K562 (cell line): ENCODE data around the gene ATL1. TPM values are rescaled to one million over a fixed set of nuclear protein-coding genes. Genes with fewer than 3 reads are reported as not detected.
A peak's percentile ranks its signal among the peaks of the same experiment; 100 is the strongest.

Experiments used
- ATAC-seq: fragments of 200-7000 bp; cut with Tn5 transposase; 3 replicates; pipeline ENCODE4 v1.9.1; 2020; ENCODE audit warnings: moderate library complexity
- BruUV-seq: library from RNA; stranded (reverse); fragments of 400-500 nt; replicated peaks from 2 replicates; lab custom pipeline; 2021; lab: Mats Ljungman, UMichigan
- CTCF ChIA-PET: fragments of 300-600 bp; formaldehyde crosslinking; extraction: SDS; loops from one replicate; lab custom pipeline; 2021; ENCODE audit warnings: low intra/inter-chr PET ratio; lab: Yijun Ruan, JAX
- POLR2A ChIA-PET: fragments of 300-600, 350-650 bp; sonication (Branson Sonifier 250); formaldehyde crosslinking; extraction: SDS; loops from one replicate; lab custom pipeline; 2021; ENCODE audit warnings: antibody characterized with exemption, inconsistent platforms; lab: Yijun Ruan, JAX
- DNase-seq, 4 experiments: peaks; one replicate each; pipeline versions ENCODE4 v3.0.0 to v3.0.0-alpha.2; 2011 to 2018; ENCODE audit warnings: low spot score in 3 of 4, mixed read lengths in 3 of 4; ENCODE audit errors: extremely low read depth in 1 of 4
- FAIRE-seq: peaks from 2 replicates; lab custom pipeline; 2011; peaks lifted over from hg19 to GRCh38; lab: Jason Lieb, UNC
- H2AFZ ChIP-seq: 2 replicates; pipeline ENCODE4 v1.6.0; 2011; ENCODE audit warnings: low read depth, low read length, control low read depth, inconsistent platforms
- H3K27ac ChIP-seq: fragments of 200-600 bp; 3 replicates; pipeline ENCODE4 v1.8.0; 2011; ENCODE audit warnings: low read depth, mild to moderate bottlenecking, control low read depth, inconsistent platforms, low read length, moderate library complexity, mixed read lengths; ENCODE audit errors: extremely low read depth
- H3K27me3 ChIP-seq, 2 experiments: fragments of 300-600 bp in 1 of 2; 2 replicates in 1 of 2; 3 replicates in 1 of 2; pipeline versions ENCODE4 v1.6.0 to v1.8.0; 2011; ENCODE audit warnings: inconsistent platforms in 2 of 2, low read length in 2 of 2, mild to moderate bottlenecking in 1 of 2, mixed read lengths in 1 of 2, moderate library complexity in 1 of 2; ENCODE audit not compliant: control insufficient read depth in 2 of 2, insufficient read depth in 2 of 2
- H3K36me3 ChIP-seq: fragments of 300-600 bp; 3 replicates; pipeline ENCODE4 v1.8.0; 2011; ENCODE audit warnings: mild to moderate bottlenecking, low read length, inconsistent platforms; ENCODE audit not compliant: control insufficient read depth, insufficient read depth
- H3K4me1 ChIP-seq, 2 experiments: fragments of 200-600 bp in 1 of 2; replicated peaks in 1 of 2; 2 replicates in 1 of 2; 3 replicates in 1 of 2; pipeline versions ENCODE4 v1.5.1 to v1.8.0; 2011; ENCODE audit warnings: inconsistent platforms in 2 of 2, low read length in 2 of 2, mild to moderate bottlenecking in 1 of 2, mixed read lengths in 1 of 2, moderate library complexity in 1 of 2; ENCODE audit not compliant: control insufficient read depth in 2 of 2, insufficient read depth in 2 of 2
- H3K4me2 ChIP-seq: 2 replicates; pipeline ENCODE4 v1.6.1; 2011; ENCODE audit warnings: low read length, control low read depth, inconsistent platforms, mixed read lengths; ENCODE audit not compliant: insufficient read depth
- H3K4me3 ChIP-seq: fragments of 200-600 bp; sonication (generic), shearing (Covaris generic); 2 replicates; pipeline ENCODE4 v1.5.1; 2016; ENCODE audit warnings: control low read depth, inconsistent platforms
- H3K79me2 ChIP-seq: fragments of 200-600 bp; 3 replicates; pipeline ENCODE4 v1.8.0; 2011; ENCODE audit warnings: low read length, inconsistent platforms; ENCODE audit not compliant: control insufficient read depth, insufficient read depth
- H3K9ac ChIP-seq, 2 experiments: 2 replicates each; pipeline versions ENCODE4 v1.6.0 to v1.6.1; 2011; ENCODE audit warnings: low read depth in 2 of 2, low read length in 2 of 2, control low read depth in 1 of 2, inconsistent platforms in 1 of 2, mild to moderate bottlenecking in 1 of 2, mixed read lengths in 1 of 2; ENCODE audit not compliant: insufficient read depth in 1 of 2
- H3K9me1 ChIP-seq: one replicate; pipeline ENCODE4 v1.6.0; 2011; ENCODE audit warnings: inconsistent platforms, mild to moderate bottlenecking, low read length, moderate library complexity; ENCODE audit not compliant: control insufficient read depth, insufficient read depth
- H3K9me3 ChIP-seq: replicated peaks from 2 replicates; pipeline ENCODE4 v1.5.1; 2011; ENCODE audit warnings: low read depth, low read length, inconsistent platforms; ENCODE audit not compliant: control insufficient read depth, insufficient read depth
- H4K20me1 ChIP-seq: replicated peaks from 2 replicates; pipeline ENCODE4 v1.6.1; 2011; ENCODE audit warnings: low read length, inconsistent platforms, mixed read lengths; ENCODE audit not compliant: control insufficient read depth, insufficient read depth
- DMBX1 ChIP-seq: fragments of 250-450 bp; sonication (Bioruptor Pico); IDR thresholded peaks from 2 replicates; pipeline ENCODE4 v1.8.0; 2022; ENCODE audit warnings: inconsistent platforms, mild to moderate bottlenecking, moderate library complexity, borderline replicate concordance
- HINFP ChIP-seq: fragments of 450-650 bp; conservative IDR thresholded peaks from 2 replicates; pipeline ENCODE4 v1.6.1; 2016; ENCODE audit warnings: missing genetic modification characterization, low read depth, mild to moderate bottlenecking, control low read depth, missing compliant biosample characterization
- HNRNPUL1 ChIP-seq: fragments of 200-400 bp; formaldehyde crosslinking; IDR thresholded peaks from 2 replicates; pipeline ENCODE4 v1.6.1; 2017; ENCODE audit warnings: low read length
- SAFB ChIP-seq: fragments of 200-400 bp; formaldehyde crosslinking; IDR thresholded peaks from 2 replicates; pipeline ENCODE4 v1.6.1; 2017; ENCODE audit warnings: low read depth, low read length, borderline replicate concordance
- SFPQ ChIP-seq: fragments of 200-400 bp; formaldehyde crosslinking; IDR thresholded peaks from 2 replicates; pipeline ENCODE4 v1.6.1; 2017; ENCODE audit warnings: mild to moderate bottlenecking, low read depth, low read length, moderate library complexity
- SRF ChIP-seq, 2 experiments: fragments of 250-450, 450-650 bp in 1 of 2; sonication (Bioruptor Pico) in 1 of 2; sonication (generic) in 1 of 2; formaldehyde crosslinking; IDR thresholded peaks; 2 replicates each; pipeline versions ENCODE4 v1.5.0 to v1.5.1; 2020 to 2022; ENCODE audit warnings: mild to moderate bottlenecking in 1 of 2, missing genetic modification reagents in 1 of 2
- ZFX ChIP-seq: sonication (generic); formaldehyde crosslinking; IDR thresholded peaks from 2 replicates; pipeline ENCODE4 v1.8.0; 2022; ENCODE audit warnings: mild to moderate bottlenecking, missing genetic modification reagents, moderate library complexity
- ZNF23 ChIP-seq: fragments of 250-450 bp; sonication (Bioruptor Pico); IDR thresholded peaks from 2 replicates; pipeline ENCODE4 v1.4.0; 2020; ENCODE audit warnings: mild to moderate bottlenecking
- WGBS: fragments of 100-300 bp; shearing (Covaris generic); methylation state at CpG from one replicate; pipeline ENCODE4 v1.1.6; 2016; ENCODE audit warnings: low coverage, mixed read lengths; ENCODE audit not compliant: insufficient coverage; ENCODE audit errors: missing lambda C conversion rate; 5-methylcytosine and 5-hydroxymethylcytosine counted together
- in situ Hi-C: fragments of 300-500 bp; cut with MboI; formaldehyde crosslinking; loops from 4 replicates; pipeline ENCODE4 v1.15.0; 2018; ENCODE audit warnings: inconsistent platforms, mixed read lengths
- intact Hi-C: fragments of 100-400 bp; cut with micrococcal nuclease; formaldehyde crosslinking; loops from 2 replicates; pipeline ENCODE4 v1.14.2; 2022
- polyA plus RNA-seq, 8 experiments: library from polyadenylated mRNA; depleted of rRNA in 4 of 8; stranded (reverse) in 5 of 8; unstranded in 3 of 8; fragments of >200 nt; fragmentation: Nextera tagmentation in 2 of 8; fragmentation: Illumina TruSeq in 1 of 8; extraction: Ambion mirVana in 2 of 8; extraction: Trizol in 1 of 8; gene quantifications; 2 replicates each; pipeline versions ENCODE4 v1.2.1 to v1.2.3, GENCODE V29; 2011 to 2014; ENCODE audit warnings: inconsistent platforms in 1 of 8, missing spikeins in 1 of 8
- total RNA-seq, 7 experiments: library from RNA; depleted of rRNA in 6 of 7; stranded (reverse); fragments of >200 nt in 6 of 7; fragmentation: Illumina TruSeq in 2 of 7; extraction: Trizol in 2 of 7; gene quantifications; 2 replicates each; pipeline versions ENCODE4 v1.2.1 to v1.2.3, GENCODE V29; 2011 to 2021; ENCODE audit warnings: low replicate concordance in 1 of 7
- TF ChIP-seq, protein P1 (sequence below): fragments of 250-450 bp; sonication (Bioruptor Pico); IDR thresholded peaks from 2 replicates; pipeline ENCODE4 v1.5.0; 2020; ENCODE audit warnings: mild to moderate bottlenecking, borderline replicate concordance

Gene ATL1
- total and polyA plus RNA-seq, 9 of the 15 experiments (the other 6 are each of a cell fraction or from before 2014, with no cell fraction given): 0.04 to 0.16 (median 0.07) TPM; not detected in 4

DNA sequence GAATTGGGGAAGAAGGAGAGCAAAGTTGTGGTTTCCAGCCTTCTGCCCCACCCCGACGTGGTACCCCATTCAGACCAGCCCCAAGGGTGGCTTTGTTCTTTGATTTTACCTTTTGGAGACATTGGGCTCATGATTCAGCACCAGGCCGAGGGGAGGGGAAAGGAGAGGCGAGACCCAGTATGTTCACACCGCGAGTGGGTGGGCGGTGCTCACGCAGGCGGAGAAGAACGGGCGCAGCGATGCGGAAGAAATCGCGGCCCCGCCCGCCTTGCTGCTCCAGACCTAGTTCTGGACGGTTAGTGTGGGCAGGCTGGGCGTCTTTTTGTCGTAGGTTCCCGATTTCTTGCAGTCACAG is 963 bp downstream of the ATL1 start:
- peak; percentile 66 for ATAC-seq
- peak overlapping the region; percentile 74 for H3K4me2 ChIP-seq
- peaks cover 14 to 30% of the 10 kb centered on the region in 2 experiments for H3K27me3 ChIP-seq
- ChIA-PET POLR2A (no interaction called here), CTCF (no interaction called here)
- H2AFZ ChIP-seq: peak overlapping the region; percentile 59; the same call in 1 of the 2 replicates
- H3K9me1 ChIP-seq: no peaks in the 10 kb centered on the region
- H3K9me3 ChIP-seq: no peaks in the 10 kb centered on the region
- intact Hi-C loops: no loop called here
- TF ChIP-seq SAFB (no peak), ZFX (no peak), HNRNPUL1 (no peak), DMBX1 (CRISPR knock-in tag) (no peak)
- DNase-seq: peak in 3 of 4 experiments; percentile 5 to 20 (median 7)
- FAIRE-seq: no peak
- no peak overlapping the region for H3K9ac ChIP-seq
- no TSS peak for BruUV-seq
- 1% methylated on average over 13 of the region's 21 CpGs for WGBS
- no peaks in the 10 kb centered on the region for H4K20me1 ChIP-seq
- in situ Hi-C loops: no loop called here
- no peaks in the 10 kb centered on the region for H3K79me2 ChIP-seq
- H3K4me3 ChIP-seq: peak overlapping the region; percentile 38
- no peaks in the 10 kb centered on the region for H3K36me3 ChIP-seq
- no peak overlapping the region for H3K27ac ChIP-seq
- peaks cover 0 to 13% of the 10 kb centered on the region in 2 experiments; a peak in 2 of 5 replicates for H3K4me1 ChIP-seq

- no TSS peak for BruUV-seq
- Histone ChIP-seq H3K9me3 (no peaks in the 10 kb centered on the region), H3K9me1 (no peaks in the 10 kb centered on the region), H3K36me3 (no peaks in the 10 kb centered on the region), H3K27ac (no peak overlapping the region), H3K27me3 (peaks cover 14 to 26% of the 10 kb centered on the region in 2 experiments), H3K4me3 (no peak overlapping the region), H2AFZ (no peak overlapping the region), H4K20me1 (no peaks in the 10 kb centered on the region), H3K9ac (no peak overlapping the region), H3K4me2 (no peak overlapping the region), H3K79me2 (no peaks in the 10 kb centered on the region), H3K4me1 (peaks cover 0 to 13% of the 10 kb centered on the region in 2 experiments; a peak in 2 of 5 replicates)
- 0% methylated on average over 1 of the region's 1 CpG for WGBS
- intact Hi-C loops: no loop called here
- in situ Hi-C loops: no loop called here
- ATAC-seq (no peak), DNase-seq (no peak), FAIRE-seq (no peak)
- ChIA-PET POLR2A (no interaction called here), CTCF (no interaction called here)
- no peak for TF ChIP-seq HINFP (tag)
- TF ChIP-seq, protein P1, sequence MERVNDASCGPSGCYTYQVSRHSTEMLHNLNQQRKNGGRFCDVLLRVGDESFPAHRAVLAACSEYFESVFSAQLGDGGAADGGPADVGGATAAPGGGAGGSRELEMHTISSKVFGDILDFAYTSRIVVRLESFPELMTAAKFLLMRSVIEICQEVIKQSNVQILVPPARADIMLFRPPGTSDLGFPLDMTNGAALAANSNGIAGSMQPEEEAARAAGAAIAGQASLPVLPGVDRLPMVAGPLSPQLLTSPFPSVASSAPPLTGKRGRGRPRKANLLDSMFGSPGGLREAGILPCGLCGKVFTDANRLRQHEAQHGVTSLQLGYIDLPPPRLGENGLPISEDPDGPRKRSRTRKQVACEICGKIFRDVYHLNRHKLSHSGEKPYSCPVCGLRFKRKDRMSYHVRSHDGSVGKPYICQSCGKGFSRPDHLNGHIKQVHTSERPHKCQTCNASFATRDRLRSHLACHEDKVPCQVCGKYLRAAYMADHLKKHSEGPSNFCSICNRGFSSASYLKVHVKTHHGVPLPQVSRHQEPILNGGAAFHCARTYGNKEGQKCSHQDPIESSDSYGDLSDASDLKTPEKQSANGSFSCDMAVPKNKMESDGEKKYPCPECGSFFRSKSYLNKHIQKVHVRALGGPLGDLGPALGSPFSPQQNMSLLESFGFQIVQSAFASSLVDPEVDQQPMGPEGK (CRISPR knock-in tag): no peak
- TF ChIP-seq ZNF23 (CRISPR knock-in tag): no peak
- no peak for TF ChIP-seq SRF (CRISPR knock-in tag; IDR thresholded peaks at IDR 0.05)
- TF ChIP-seq SFPQ: no peak
These were observed 2.9 kb downstream of the ATL1 start for GRCh38 chr14:50562841-50563240.
